ENCODE measurements around the gene THEMIS2.

THEMIS2 gene

DNA sequence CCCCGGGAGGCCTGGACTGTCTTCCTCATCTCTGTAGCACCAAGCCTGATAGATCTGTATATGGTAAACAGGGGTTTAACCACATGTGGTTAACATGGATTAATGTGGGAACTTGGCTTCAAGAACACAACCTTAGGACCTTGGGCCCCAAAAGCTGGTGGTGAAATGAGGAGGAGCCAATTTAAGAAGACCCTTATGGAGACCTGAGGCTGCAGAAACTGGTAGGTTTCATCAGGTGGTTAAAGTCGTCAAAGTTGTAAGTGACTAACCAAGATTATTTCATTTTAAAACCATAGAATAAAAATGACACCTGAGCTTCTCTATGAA lies 14.0 kb downstream of the THEMIS2 start:
- Mint-ChIP-seq H3K27ac (no peak overlapping the region), H3K4me3 (no peak overlapping the region), H3K4me1 (peaks cover 62 to 80% of the 10 kb centered on the region in 2 donors), H3K9me3 (no peaks in the 10 kb centered on the region), H3K36me3 (peaks cover 61 to 79% of the 10 kb centered on the region in 2 donors), H3K27me3 (no peaks in the 10 kb centered on the region)
- DNase-seq (no peak), ATAC-seq (replicated peaks) (no peak)

DNA sequence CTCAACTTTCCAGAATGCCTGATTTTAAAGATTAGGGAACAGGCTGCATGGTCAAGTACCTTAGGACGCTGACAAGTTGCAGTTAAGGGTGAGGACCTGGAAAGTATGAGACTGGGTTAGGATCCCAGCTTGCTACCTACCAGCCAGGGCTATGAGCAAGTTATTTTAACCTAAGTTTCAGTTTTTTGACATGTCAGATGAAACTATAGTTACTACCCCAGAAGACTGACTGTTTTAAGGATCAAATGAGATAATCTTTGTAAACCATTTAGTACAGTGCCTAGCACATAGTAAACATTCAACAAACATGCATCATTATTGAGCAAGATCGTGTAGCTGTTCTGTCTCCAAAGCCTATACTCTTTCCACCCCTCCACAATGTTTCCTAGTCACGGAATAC lies 14.4 kb downstream of the THEMIS2 start:
- Mint-ChIP-seq H3K4me1 (peaks cover 66 to 84% of the 10 kb centered on the region in 2 donors), H3K9me3 (no peaks in the 10 kb centered on the region), H3K27ac (peak overlapping the region; percentile 93), H3K4me3 (peak overlapping the region in 1 of 2 donors; percentile 53), H3K36me3 (peaks cover 58 to 76% of the 10 kb centered on the region in 2 donors), H3K27me3 (no peaks in the 10 kb centered on the region)
- ATAC-seq (replicated peaks) (no peak), DNase-seq (no peak)

DNA sequence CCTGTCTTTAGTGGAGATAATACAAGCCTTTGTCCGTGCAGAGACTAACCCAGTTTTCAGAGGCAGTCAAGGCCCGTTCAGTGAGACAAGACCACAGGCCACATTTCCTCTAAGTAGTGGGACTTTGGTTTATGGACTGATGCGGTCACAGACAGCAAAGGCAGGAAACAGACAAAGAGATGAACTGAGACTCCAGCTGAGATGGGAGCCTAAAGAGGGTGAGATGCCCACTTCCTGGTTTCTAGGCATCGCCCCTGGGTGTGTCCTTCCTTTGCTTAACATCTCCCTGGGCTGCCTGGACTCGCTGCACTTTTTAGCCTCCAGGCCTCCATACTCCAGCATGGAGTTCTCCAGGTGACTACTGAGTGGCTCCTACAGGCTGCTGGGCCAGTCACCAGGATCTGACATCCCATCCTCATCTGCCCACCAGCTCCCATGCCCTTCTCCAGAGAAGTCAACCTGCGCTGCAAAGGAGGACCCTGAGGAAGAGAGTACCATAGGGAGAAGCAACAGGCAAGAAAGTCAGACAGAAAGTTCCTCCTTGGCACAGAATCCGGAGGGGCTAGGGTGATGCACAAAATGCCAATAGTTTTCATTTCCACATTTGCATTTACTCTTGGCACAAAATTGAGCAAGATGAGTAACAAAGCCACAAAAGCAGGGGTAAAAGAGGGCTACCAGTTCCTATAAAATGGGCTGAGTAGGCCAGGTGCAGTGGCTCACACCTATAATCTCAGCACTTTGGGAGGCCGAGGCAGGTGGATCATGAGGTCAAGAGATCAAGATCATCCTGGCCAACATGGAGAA lies 15.1 kb downstream of the THEMIS2 start:
- Mint-ChIP-seq H3K9me3 (no peaks in the 10 kb centered on the region), H3K4me1 (peaks cover 70 to 87% of the 10 kb centered on the region in 2 donors), H3K27me3 (no peaks in the 10 kb centered on the region), H3K27ac (peak overlapping the region; percentile 93), H3K4me3 (peak overlapping the region; percentile 53 to 69), H3K36me3 (peaks cover 54 to 76% of the 10 kb centered on the region in 2 donors)
- DNase-seq (peak; percentile 31), ATAC-seq (replicated peaks) (peak; percentile 24 to 37)

DNA sequence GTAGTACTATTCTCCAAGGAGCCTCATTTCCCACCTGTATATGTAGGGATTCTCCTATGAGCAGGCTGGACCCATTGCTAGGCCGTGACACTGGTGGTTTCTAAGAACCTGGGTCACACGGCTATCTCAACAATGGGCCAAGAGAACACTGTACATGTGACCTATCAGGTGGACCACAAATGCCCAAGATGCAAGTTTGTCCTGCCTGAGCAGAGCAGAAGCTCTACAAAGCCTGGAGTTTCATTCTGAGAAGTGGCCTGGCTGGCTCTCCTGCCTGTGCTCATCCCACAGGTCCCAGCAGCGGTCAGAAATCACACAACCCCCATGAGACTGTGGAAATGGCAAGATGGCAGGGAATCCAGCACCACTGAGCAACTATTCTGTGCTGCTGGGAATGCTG lies 17.2 kb downstream of the THEMIS2 start:
- Mint-ChIP-seq H3K4me3 (no peak overlapping the region), H3K9me3 (no peaks in the 10 kb centered on the region)

DNA sequence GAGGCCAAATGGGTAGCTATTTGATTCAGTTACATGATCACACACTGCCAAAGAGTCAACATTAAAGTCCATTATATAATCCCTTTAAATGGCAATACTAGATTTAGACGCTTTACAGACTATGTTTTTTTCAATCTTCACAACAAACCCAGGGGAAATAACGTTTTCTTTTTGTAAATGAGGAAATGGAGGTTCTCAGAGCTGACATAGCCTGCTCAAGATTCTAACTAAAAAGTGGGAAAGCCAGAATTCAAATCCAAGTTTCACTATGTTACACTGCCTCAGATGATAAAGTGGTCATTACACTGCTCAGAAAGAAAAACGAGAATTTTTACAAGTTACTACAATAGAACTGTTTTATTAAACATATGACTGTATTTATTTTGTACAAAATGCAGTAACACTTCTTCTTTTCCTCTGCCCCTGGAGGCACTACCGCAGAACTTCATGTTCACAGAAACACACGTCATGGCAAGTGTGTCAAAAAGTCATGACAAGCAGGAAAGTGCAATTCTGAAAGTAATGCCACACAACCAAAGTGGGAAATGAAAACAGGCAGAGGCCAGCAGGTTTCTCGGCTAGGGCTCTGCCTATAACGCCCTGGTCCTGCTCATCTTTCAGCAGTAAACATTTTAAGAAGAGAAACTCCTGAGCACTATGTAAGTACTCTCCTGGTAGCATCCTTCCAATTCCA lies 19.0 kb downstream of the THEMIS2 start:
- H3K9me3 Mint-ChIP-seq, result no peaks in the 10 kb centered on the region
- H3K4me3 Mint-ChIP-seq, result peak overlapping the region; percentile 60 to 63
- no peaks in the 10 kb centered on the region for H3K27me3 Mint-ChIP-seq
- H3K36me3 Mint-ChIP-seq, result peaks cover 47 to 63% of the 10 kb centered on the region in 2 donors
- peaks cover 50 to 72% of the 10 kb centered on the region in 2 donors for H3K4me1 Mint-ChIP-seq
- DNase-seq (peak; percentile 72), ATAC-seq (replicated peaks) (peak; percentile 71 to 86)
- H3K27ac Mint-ChIP-seq, result peak overlapping the region; percentile 94

More for the DNA sequence above, 17.2 kb downstream of the THEMIS2 start:
- Mint-ChIP-seq H3K36me3 (peaks cover 53 to 66% of the 10 kb centered on the region in 2 donors), H3K4me1 (peaks cover 58 to 77% of the 10 kb centered on the region in 2 donors), H3K27me3 (no peaks in the 10 kb centered on the region), H3K27ac (peak overlapping the region; percentile 81)
- no peak for ATAC-seq (replicated peaks)
- no peak for DNase-seq

DNA sequence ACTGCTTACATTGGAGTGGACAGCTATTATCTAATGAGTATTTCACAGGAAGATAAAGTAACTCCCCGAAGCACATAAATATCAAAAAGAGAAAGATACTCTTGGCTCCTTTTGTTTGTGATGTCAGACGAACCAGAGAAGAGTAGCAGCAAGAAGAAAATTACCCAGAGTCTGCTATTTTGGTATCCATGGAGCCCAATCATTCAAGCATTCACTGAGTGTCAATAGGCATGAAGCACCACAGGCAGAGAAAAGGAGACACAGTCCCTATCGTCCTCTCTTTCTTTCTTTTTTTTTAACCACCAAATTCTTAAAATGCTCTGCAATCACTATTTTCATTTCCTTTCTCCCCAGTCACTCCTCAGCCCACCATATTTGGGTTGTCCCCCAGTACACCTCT lies 22.2 kb downstream of the THEMIS2 start:
- H3K4me1 Mint-ChIP-seq, result peaks cover 31 to 50% of the 10 kb centered on the region in 2 donors
- H3K27me3 Mint-ChIP-seq, result no peaks in the 10 kb centered on the region
- no peak for DNase-seq
- H3K27ac Mint-ChIP-seq, result peak overlapping the region; percentile 84
- H3K4me3 Mint-ChIP-seq, result no peak overlapping the region
- ATAC-seq (replicated peaks), result no peak
- H3K36me3 Mint-ChIP-seq, result peaks cover 34 to 47% of the 10 kb centered on the region in 2 donors
- no peaks in the 10 kb centered on the region for H3K9me3 Mint-ChIP-seq

DNA sequence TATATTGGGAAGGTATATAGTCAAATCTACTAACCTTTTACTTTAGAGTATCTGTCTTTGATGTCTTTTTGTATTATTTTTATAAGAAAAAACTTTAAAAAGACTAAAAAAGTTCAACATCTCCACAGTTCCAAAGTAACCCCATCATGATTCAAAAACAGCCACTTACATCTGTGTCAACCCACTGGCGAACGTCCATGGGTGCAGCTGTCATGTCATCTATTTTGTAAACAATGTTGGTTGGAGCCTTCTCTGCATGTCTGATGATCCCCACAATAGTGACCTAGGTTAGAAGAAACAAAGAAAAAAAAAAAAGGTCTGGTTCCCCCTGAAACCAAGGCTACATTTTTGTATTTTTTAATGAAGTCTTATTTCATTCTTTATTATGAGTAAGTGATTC lies 34.4 kb downstream of the THEMIS2 start:
- peaks cover 33 to 40% of the 10 kb centered on the region in 2 donors for H3K36me3 Mint-ChIP-seq
- no peaks in the 10 kb centered on the region for H3K27me3 Mint-ChIP-seq
- no peak for ATAC-seq (replicated peaks)
- peaks cover 0 to 3% of the 10 kb centered on the region in 2 donors for H3K4me1 Mint-ChIP-seq
- H3K27ac Mint-ChIP-seq, result no peak overlapping the region
- no peak overlapping the region for H3K4me3 Mint-ChIP-seq
- no peaks in the 10 kb centered on the region for H3K9me3 Mint-ChIP-seq
- no peak for DNase-seq

DNA sequence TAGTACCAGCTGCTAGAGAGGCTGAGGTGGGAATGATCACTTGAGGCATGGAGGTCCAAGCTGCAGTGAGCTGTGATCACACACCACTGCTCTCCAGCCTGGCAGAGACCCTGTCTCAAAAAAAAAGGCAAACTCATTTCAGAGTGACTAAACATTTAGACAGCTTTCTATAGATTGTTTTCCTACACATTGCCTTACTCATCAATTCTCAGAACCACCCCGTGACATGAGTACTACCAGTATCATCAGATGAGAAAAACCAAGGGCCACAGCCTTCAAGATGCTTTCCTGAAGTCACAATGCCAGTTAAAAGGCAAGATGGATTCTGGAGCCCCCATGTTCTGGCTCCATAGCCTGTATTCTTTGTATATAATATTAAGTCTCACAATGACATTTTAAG lies 40.1 kb downstream of the THEMIS2 start:
- Mint-ChIP-seq H3K27me3 (peaks cover 0 to 2% of the 10 kb centered on the region in 2 donors), H3K4me3 (no peak overlapping the region), H3K36me3 (peaks cover 15 to 23% of the 10 kb centered on the region in 2 donors), H3K4me1 (peaks cover 4 to 5% of the 10 kb centered on the region in 2 donors), H3K9me3 (peaks cover 0 to 2% of the 10 kb centered on the region in 2 donors), H3K27ac (peak overlapping the region; percentile 37)
- DNase-seq (no peak), ATAC-seq (replicated peaks) (no peak)

DNA sequence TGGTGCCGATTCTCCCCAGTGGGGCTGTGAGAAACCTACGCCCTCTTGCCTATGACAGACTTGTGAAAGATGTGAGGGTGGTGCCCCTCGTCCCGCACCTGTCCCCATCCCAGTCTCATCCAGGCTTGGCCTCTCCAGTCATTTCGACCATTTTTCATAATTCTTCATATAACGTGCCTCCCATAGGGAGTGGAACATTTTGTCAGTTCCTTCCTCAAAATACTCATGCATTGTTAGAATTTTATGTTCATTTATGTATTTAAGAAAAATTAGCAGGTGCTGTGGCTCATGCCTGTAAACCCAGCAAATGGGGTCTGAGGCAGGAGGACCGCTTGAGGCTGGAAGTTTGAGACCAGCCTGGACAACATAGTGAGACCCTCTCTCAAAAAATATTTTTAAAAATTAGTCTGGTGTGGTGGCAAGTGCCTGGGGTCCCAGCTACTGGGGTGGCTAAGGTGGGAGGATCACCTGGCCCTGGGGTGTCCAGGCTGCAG lies 42.8 kb downstream of the THEMIS2 start:
- Mint-ChIP-seq H3K4me1 (peaks cover 3 to 4% of the 10 kb centered on the region in 2 donors), H3K27ac (peak overlapping the region; percentile 99), H3K9me3 (peaks cover 0 to 2% of the 10 kb centered on the region in 2 donors), H3K36me3 (peaks cover 3 to 14% of the 10 kb centered on the region in 2 donors), H3K4me3 (peak overlapping the region; percentile 96 to 97), H3K27me3 (peaks cover 0 to 12% of the 10 kb centered on the region in 2 donors)
- no peak for DNase-seq
- ATAC-seq (replicated peaks), result peak in 1 of 2 donors; percentile 0

DNA sequence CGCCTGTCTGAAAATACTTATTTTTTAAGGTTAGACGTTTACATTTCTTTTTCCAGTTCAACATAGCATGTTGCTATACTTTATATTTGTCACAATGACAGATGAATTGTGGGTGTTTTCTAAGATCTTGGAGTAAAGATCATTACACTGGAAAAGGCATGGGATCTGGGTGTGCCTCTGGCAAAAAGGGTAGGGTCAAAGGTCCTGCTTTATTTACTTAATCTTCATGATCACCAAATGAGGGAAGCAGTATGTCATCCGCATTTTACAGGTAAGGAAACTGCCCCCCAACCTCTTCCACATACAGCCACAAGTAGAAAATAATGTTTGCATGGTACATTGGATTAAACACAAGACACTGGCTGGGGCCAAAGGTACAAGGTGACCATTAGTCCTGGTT lies 49.9 kb downstream of the THEMIS2 start:
- DNase-seq, result no peak
- Mint-ChIP-seq H3K9me3 (no peaks in the 10 kb centered on the region), H3K4me1 (no peaks in the 10 kb centered on the region), H3K4me3 (no peak overlapping the region), H3K36me3 (no peaks in the 10 kb centered on the region), H3K27me3 (peaks cover 0 to 12% of the 10 kb centered on the region in 2 donors), H3K27ac (no peak overlapping the region)
- no peak for ATAC-seq (replicated peaks)

DNA sequence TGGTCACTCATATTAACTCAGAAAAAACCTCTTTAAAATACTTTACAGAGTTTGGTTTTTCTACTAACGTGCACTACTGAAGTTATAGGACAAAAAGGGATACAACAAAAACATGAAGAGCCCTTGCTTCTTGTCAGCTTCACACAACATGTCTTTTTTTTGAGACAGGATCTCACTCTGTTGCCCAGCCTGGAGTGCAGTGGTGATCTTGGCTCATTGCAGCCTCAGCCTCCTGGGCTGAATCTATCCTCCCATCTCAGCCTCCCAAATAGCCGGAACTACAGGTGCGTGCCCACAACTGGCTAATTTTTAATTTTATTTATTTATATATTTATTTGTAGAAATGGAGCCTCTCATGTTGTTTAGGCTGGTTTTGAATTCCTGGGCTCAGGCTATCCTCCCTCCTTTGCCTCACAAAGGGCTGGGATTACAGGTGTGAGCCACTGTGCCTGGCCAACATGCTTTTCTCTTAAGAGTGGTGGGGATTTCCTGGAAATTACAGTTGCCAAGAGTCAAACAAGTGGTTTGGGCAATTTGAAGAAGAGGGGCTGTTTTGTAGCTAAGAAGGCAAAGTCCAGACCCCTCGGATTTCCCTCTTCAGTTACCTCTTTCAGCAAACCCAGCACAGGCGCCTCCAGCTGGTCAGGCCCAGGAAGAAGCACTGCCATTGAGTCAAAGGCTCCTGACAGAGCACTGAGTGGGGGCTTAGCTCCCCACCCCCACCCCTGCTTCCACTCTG lies 56.0 kb downstream of the THEMIS2 start:
- ATAC-seq (replicated peaks) (no peak), DNase-seq (no peak)
- H3K36me3 Mint-ChIP-seq, result no peaks in the 10 kb centered on the region
- H3K4me3 Mint-ChIP-seq, result no peak overlapping the region
- peaks cover 3 to 17% of the 10 kb centered on the region in 2 donors for H3K4me1 Mint-ChIP-seq
- H3K27me3 Mint-ChIP-seq, result peaks cover 4 to 11% of the 10 kb centered on the region in 2 donors
- H3K9me3 Mint-ChIP-seq, result no peaks in the 10 kb centered on the region
- no peak overlapping the region for H3K27ac Mint-ChIP-seq

DNA sequence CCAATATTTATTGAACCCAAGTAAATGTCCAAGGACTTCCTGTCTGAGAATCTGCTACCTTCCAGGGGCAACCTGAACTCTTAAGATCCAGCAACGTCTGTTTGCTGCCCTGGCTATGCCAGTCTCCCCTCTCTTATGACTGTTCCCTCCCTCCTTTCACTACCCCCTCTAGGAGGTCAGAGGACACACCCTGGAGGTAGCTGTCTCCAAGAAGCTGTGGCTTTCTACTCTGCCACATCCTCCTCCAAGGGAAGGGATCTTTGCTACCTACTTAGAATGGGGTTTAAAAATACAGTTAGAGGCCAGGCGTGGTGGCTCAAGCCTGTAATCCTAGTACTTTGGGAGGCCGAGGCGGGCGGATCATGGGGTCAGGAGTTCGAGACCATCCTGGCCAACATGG lies 58.8 kb downstream of the THEMIS2 start:
- Mint-ChIP-seq H3K27me3 (peaks cover 15 to 31% of the 10 kb centered on the region in 2 donors), H3K36me3 (no peaks in the 10 kb centered on the region), H3K9me3 (no peaks in the 10 kb centered on the region), H3K4me3 (no peak overlapping the region), H3K27ac (no peak overlapping the region), H3K4me1 (peaks cover 12 to 31% of the 10 kb centered on the region in 2 donors)
- DNase-seq, result no peak
- no peak for ATAC-seq (replicated peaks)

DNA sequence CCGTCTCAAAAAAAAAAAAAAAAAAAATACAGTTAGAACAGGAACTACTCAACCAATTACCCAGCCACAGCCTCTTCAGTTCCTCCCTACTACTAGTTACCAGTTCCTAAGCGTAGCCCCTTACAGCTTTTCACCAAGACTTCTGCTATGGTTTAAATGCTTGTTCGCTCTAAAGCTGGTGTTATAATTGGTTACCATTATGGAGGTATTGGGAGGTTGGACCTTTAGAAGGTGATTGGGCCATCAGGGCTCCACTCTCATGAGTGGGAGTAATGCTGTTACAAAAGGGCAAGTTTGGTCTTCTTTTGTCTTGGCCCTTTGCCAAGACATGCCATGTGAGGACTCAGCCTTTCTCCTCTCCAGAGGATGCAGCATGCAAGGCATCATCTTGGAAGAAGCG lies 59.4 kb downstream of the THEMIS2 start:
- DNase-seq (no peak), ATAC-seq (replicated peaks) (peak; percentile 81 to 82)
- H3K27me3 Mint-ChIP-seq, result peaks cover 15 to 31% of the 10 kb centered on the region in 2 donors
- no peaks in the 10 kb centered on the region for H3K36me3 Mint-ChIP-seq
- peaks cover 12 to 31% of the 10 kb centered on the region in 2 donors for H3K4me1 Mint-ChIP-seq
- no peak overlapping the region for H3K27ac Mint-ChIP-seq
- no peak overlapping the region for H3K4me3 Mint-ChIP-seq
- H3K9me3 Mint-ChIP-seq, result no peaks in the 10 kb centered on the region

Measured in stimulated activated naive B cell treated with anti-CD40 and anti-IgM and Interleukin-4, amounts not matched to agents 10 μg/mL and 1 μg/mL and 100 μg/mL, for 72 hours (primary cell).